Naive B cell (primary cell): ENCODE data around the gene SEMA4D. TPM values are rescaled to one million over a fixed set of nuclear protein-coding genes. Genes with fewer than 3 reads are reported as not detected.

Experiments
- ATAC-seq, 2 donors: fragments of 150-1000 bp; cut with Tn5 transposase; 2 replicates each; pipeline ENCODE4 v1.10.0; 2021; ENCODE audit warnings: low read depth in 2 of 2, mild to moderate bottlenecking in 2 of 2, moderate library complexity in 2 of 2
- DNase-seq: peaks from one replicate; pipeline ENCODE4 v3.0.0; 2022
- H3K27ac Mint-ChIP-seq, 6 donors: one replicate each; pipeline ENCODE4 v1.8.0; 2020 to 2022; ENCODE audit warnings: mild to moderate bottlenecking in 6 of 6, mixed read lengths in 6 of 6, moderate library complexity in 5 of 6, inconsistent platforms in 2 of 6
- H3K27me3 Mint-ChIP-seq, 3 donors: one replicate each; pipeline ENCODE4 v1.8.0; 2021 to 2022; ENCODE audit warnings: mixed read lengths in 3 of 3, mild to moderate bottlenecking in 1 of 3
- H3K36me3 Mint-ChIP-seq, 2 donors: one replicate each; pipeline ENCODE4 v1.8.0; 2020 to 2022; ENCODE audit warnings: mixed read lengths in 2 of 2, inconsistent platforms in 1 of 2, mild to moderate bottlenecking in 1 of 2
- H3K4me1 Mint-ChIP-seq, 3 donors: one replicate each; pipeline ENCODE4 v1.8.0; 2020 to 2022; ENCODE audit warnings: mixed read lengths in 3 of 3, inconsistent platforms in 1 of 3, mild to moderate bottlenecking in 1 of 3, moderate library complexity in 1 of 3
- H3K4me3 Mint-ChIP-seq, 8 donors: one replicate each; pipeline ENCODE4 v1.8.0; 2020 to 2022; ENCODE audit warnings: mild to moderate bottlenecking in 8 of 8, mixed read lengths in 8 of 8, moderate library complexity in 8 of 8, inconsistent platforms in 2 of 8
- H3K9me3 Mint-ChIP-seq, 7 donors: one replicate each; pipeline ENCODE4 v1.8.0; 2020 to 2022; ENCODE audit warnings: mixed read lengths in 7 of 7, mild to moderate bottlenecking in 5 of 7, inconsistent platforms in 2 of 7, moderate library complexity in 1 of 7
- polyA plus RNA-seq, 6 donors: library from polyadenylated mRNA; unstranded; fragments of 300-500 nt; fragmentation: Illumina TruSeq; gene quantifications; one replicate each; pipeline ENCODE4 v1.2.3, GENCODE V29; 2021; ENCODE audit warnings: low read depth in 6 of 6

The SEMA4D gene
- polyA plus RNA-seq, 6 donors from 2014 or later = 13.4 to 38.2 (median 21.5) TPM

- Mint-ChIP-seq H3K27ac (peak overlapping the region in 2 of 6 donors; percentile 17 to 24), H3K9me3 (no peaks in the 10 kb centered on the region), H3K4me3 (peak overlapping the region in 2 of 8 donors; percentile 67 to 77), H3K4me1 (peaks cover 72 to 93% (median 91%) of the 10 kb centered on the region in 3 donors), H3K27me3 (no peaks in the 10 kb centered on the region), H3K36me3 (peaks cover 0 to 8% of the 10 kb centered on the region in 2 donors)
- ATAC-seq (no peak), DNase-seq (no peak)
These were observed 4.2 kb downstream of the SEMA4D start for GRCh38 chr9:89493671-89494070.

GRCh38 chr9:89493181-89493580 is 4.7 kb downstream of the SEMA4D start:
- ATAC-seq (no peak), DNase-seq (no peak)
- Mint-ChIP-seq H3K27me3 (no peaks in the 10 kb centered on the region), H3K9me3 (no peaks in the 10 kb centered on the region), H3K27ac (peak overlapping the region in 2 of 6 donors; percentile 17 to 92), H3K4me3 (peak overlapping the region in 3 of 8 donors; percentile 6 to 67 (median 25)), H3K4me1 (peaks cover 68 to 91% (median 90%) of the 10 kb centered on the region in 3 donors), H3K36me3 (peaks cover 0 to 8% of the 10 kb centered on the region in 2 donors)

GRCh38 chr9:89492586-89492985 is 5.3 kb downstream of the SEMA4D start:
- H3K9me3 Mint-ChIP-seq = no peaks in the 10 kb centered on the region
- H3K27me3 Mint-ChIP-seq = no peaks in the 10 kb centered on the region
- DNase-seq (no peak), ATAC-seq (no peak)
- H3K4me3 Mint-ChIP-seq = peak overlapping the region in 2 of 8 donors; percentile 0 to 45
- peaks cover 72 to 94% (median 91%) of the 10 kb centered on the region in 3 donors for H3K4me1 Mint-ChIP-seq
- H3K27ac Mint-ChIP-seq = peak overlapping the region in 4 of 6 donors; percentile 2 to 92 (median 82)
- H3K36me3 Mint-ChIP-seq = peaks cover 0 to 8% of the 10 kb centered on the region in 2 donors

GRCh38 chr9:89491694-89492093 is 6.2 kb downstream of the SEMA4D start:
- H3K27ac Mint-ChIP-seq = peak overlapping the region in 4 of 6 donors; percentile 44 to 92 (median 66)
- no peaks in the 10 kb centered on the region for H3K27me3 Mint-ChIP-seq
- H3K4me3 Mint-ChIP-seq = peak overlapping the region in 5 of 8 donors; percentile 9 to 77 (median 52)

GRCh38 chr9:89489548-89490530 is 8.1 kb downstream of the SEMA4D start:
- no peaks in the 10 kb centered on the region for H3K27me3 Mint-ChIP-seq
- H3K4me1 Mint-ChIP-seq = peaks cover 66 to 93% (median 92%) of the 10 kb centered on the region in 3 donors
- peak overlapping the region in 7 of 8 donors; percentile 0 to 74 (median 50) for H3K4me3 Mint-ChIP-seq
- peak overlapping the region; percentile 85 to 92 (median 88) for H3K27ac Mint-ChIP-seq
- DNase-seq (no peak), ATAC-seq (peak; percentile 59 to 70)
- peaks cover 0 to 11% (median 4%) of the 10 kb centered on the region in 7 donors for H3K9me3 Mint-ChIP-seq
- H3K36me3 Mint-ChIP-seq = peaks cover 6 to 15% of the 10 kb centered on the region in 2 donors

More at GRCh38 chr9:89491694-89492093, 6.2 kb downstream of the SEMA4D start:
- peaks cover 69 to 95% (median 94%) of the 10 kb centered on the region in 3 donors for H3K4me1 Mint-ChIP-seq
- DNase-seq (no peak), ATAC-seq (no peak)
- peaks cover 0 to 8% of the 10 kb centered on the region in 2 donors for H3K36me3 Mint-ChIP-seq
- H3K9me3 Mint-ChIP-seq = no peaks in the 10 kb centered on the region

- DNase-seq = no peak
- no peak for ATAC-seq
- H3K4me3 Mint-ChIP-seq = no peak overlapping the region
These were observed 9.0 kb downstream of the SEMA4D start for GRCh38 chr9:89488936-89489335.

GRCh38 chr9:89488131-89488530 is 9.8 kb downstream of the SEMA4D start:
- Mint-ChIP-seq H3K27me3 (no peaks in the 10 kb centered on the region), H3K4me1 (peaks cover 70 to 93% (median 92%) of the 10 kb centered on the region in 3 donors), H3K27ac (peak overlapping the region in 4 of 6 donors; percentile 21 to 92 (median 64)), H3K36me3 (peaks cover 6 to 15% of the 10 kb centered on the region in 2 donors), H3K9me3 (peaks cover 0 to 11% (median 5%) of the 10 kb centered on the region in 7 donors), H3K4me3 (no peak overlapping the region)
- ATAC-seq = no peak
- DNase-seq = no peak

More at GRCh38 chr9:89488936-89489335, 9.0 kb downstream of the SEMA4D start:
- H3K9me3 Mint-ChIP-seq = peaks cover 0 to 11% (median 5%) of the 10 kb centered on the region in 7 donors
- peaks cover 65 to 93% (median 92%) of the 10 kb centered on the region in 3 donors for H3K4me1 Mint-ChIP-seq
- H3K36me3 Mint-ChIP-seq = peaks cover 6 to 15% of the 10 kb centered on the region in 2 donors
- no peaks in the 10 kb centered on the region for H3K27me3 Mint-ChIP-seq
- peak overlapping the region; percentile 1 to 92 (median 40) for H3K27ac Mint-ChIP-seq

GRCh38 chr9:89486681-89487080 is 11.2 kb downstream of the SEMA4D start:
- DNase-seq = no peak
- no peaks in the 10 kb centered on the region for H3K27me3 Mint-ChIP-seq
- H3K4me1 Mint-ChIP-seq = peaks cover 71 to 90% (median 90%) of the 10 kb centered on the region in 3 donors
- no peak for ATAC-seq
- peak overlapping the region in 5 of 6 donors; percentile 26 to 94 (median 84) for H3K27ac Mint-ChIP-seq
- no peak overlapping the region for H3K4me3 Mint-ChIP-seq
- peaks cover 0 to 11% (median 5%) of the 10 kb centered on the region in 7 donors for H3K9me3 Mint-ChIP-seq
- H3K36me3 Mint-ChIP-seq = peaks cover 6 to 7% of the 10 kb centered on the region in 2 donors

- peak overlapping the region; percentile 92 to 99 (median 96) for H3K27ac Mint-ChIP-seq
- H3K36me3 Mint-ChIP-seq = peaks cover 6 to 7% of the 10 kb centered on the region in 2 donors
- H3K9me3 Mint-ChIP-seq = peaks cover 0 to 11% (median 5%) of the 10 kb centered on the region in 7 donors
- H3K27me3 Mint-ChIP-seq = no peaks in the 10 kb centered on the region
- H3K4me1 Mint-ChIP-seq = peaks cover 68 to 82% (median 80%) of the 10 kb centered on the region in 3 donors
- peak; percentile 81 to 84 for ATAC-seq
- peak overlapping the region; percentile 75 to 92 (median 86) for H3K4me3 Mint-ChIP-seq
- DNase-seq = peak; percentile 75
These were observed 13.2 kb downstream of the SEMA4D start for GRCh38 chr9:89484475-89485404.

- DNase-seq (peak; percentile 76), ATAC-seq (peak; percentile 67 to 73)
- Mint-ChIP-seq H3K4me3 (peak overlapping the region; percentile 75 to 92 (median 86)), H3K27ac (peak overlapping the region; percentile 92 to 99 (median 96)), H3K36me3 (peaks cover 7 to 12% of the 10 kb centered on the region in 2 donors), H3K27me3 (no peaks in the 10 kb centered on the region), H3K9me3 (peaks cover 0 to 11% (median 5%) of the 10 kb centered on the region in 7 donors), H3K4me1 (peaks cover 65 to 80% (median 79%) of the 10 kb centered on the region in 3 donors)
These were observed 14.1 kb downstream of the SEMA4D start for GRCh38 chr9:89483592-89484474.

- peaks cover 69 to 83% (median 81%) of the 10 kb centered on the region in 3 donors for H3K4me1 Mint-ChIP-seq
- H3K27me3 Mint-ChIP-seq = no peaks in the 10 kb centered on the region
- H3K36me3 Mint-ChIP-seq = peaks cover 7 to 12% of the 10 kb centered on the region in 2 donors
- DNase-seq = no peak
- peak overlapping the region; percentile 41 to 97 (median 86) for H3K27ac Mint-ChIP-seq
- peak overlapping the region in 7 of 8 donors; percentile 17 to 92 (median 86) for H3K4me3 Mint-ChIP-seq
- no peak for ATAC-seq
- H3K9me3 Mint-ChIP-seq = peaks cover 0 to 11% (median 5%) of the 10 kb centered on the region in 7 donors
These were observed 15.0 kb downstream of the SEMA4D start for GRCh38 chr9:89482901-89483361.
